UCSD-AML1 (cell line): ENCODE measurements around the gene AMFR.

Source experiments
- DNase-seq: peaks from one replicate; lab custom pipeline; 2025; ENCODE audit not compliant: unreplicated experiment; lab: John Stamatoyannopoulos, UW

The AMFR gene

DNA sequence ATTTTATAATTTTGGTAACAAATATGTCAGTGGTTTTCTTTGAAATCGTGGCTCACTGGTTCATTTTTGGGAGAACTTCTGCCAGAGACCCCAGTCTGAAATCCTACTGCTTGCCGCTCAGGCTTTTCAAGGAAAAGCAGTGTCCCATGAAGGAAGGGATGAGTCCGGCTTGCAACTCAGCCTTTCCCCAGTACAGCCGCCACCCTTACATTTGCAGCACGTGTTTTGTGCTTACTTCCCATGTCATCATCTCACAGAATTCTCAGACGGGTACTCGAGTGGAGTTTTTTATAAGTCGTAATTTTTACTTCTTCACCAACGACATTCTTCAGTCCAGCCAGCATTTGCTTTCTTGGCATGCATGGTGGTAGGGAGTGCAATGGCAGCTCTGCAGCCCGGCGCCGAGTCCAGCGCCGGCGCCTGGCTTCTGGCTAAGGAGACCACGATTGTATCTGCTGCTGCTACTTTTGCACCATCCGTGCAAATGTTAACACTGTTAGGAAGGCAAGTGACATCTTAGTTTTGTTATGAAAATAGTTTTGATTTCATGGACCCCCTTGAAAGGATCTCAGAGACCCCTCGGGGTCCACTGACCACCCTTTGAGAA, 111.0 kb downstream of the AMFR start:
- no peak for DNase-seq

DNA sequence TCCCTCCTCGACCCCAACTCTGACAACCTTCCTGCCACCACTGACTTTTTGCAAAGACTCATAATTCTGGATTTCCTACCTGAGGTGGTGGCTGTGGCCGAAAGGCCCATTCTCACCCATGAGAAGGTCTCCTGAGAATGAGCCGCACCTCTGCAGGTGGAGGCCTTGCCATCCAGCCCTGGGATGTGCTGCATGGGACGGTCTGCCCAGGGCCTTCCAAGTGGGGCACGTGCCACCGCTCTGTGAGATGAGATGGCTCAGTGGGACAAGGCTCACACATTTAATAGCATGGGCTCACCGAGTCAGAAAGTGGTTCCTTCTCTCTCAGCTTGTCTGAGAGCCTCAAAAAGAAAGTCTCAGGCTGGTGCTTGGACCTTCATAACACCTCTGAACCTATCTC, 112.8 kb downstream of the AMFR start:
- no peak for DNase-seq

DNA sequence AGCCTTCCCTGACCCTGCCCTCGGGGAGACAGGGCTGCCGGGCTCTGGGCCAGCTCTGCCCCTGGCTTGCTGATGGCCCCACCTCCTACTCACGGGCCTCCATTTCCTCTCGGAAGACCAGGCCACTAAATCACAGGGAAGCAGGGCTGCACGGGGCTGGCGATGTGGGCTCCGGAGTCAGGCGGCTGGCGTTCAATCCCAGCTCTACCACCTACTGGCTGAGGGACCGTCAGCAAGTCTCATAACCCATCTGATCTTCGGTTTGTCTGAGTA, 113.4 kb downstream of the AMFR start:
- DNase-seq = no peak
